GM08714 (cell line): ENCODE measurements around the gene SLC7A14.

ENCODE experiments used
- H3K4me3 ChIP-seq: fragments of 200-500 bp; sonication (Bioruptor generic); 2 replicates; pipeline ENCODE4 v1.5.1; 2014; ENCODE audit warnings: mild to moderate bottlenecking, low read length, inconsistent platforms
- ZNF274 ChIP-seq: IDR thresholded peaks from 2 replicates; pipeline ENCODE4 v1.6.1; 2012; ENCODE audit warnings: mild to moderate bottlenecking, low read depth, low read length

The SLC7A14 gene

GRCh38 chr3:170486398-170486797 is 99.5 kb downstream of the SLC7A14 start:
- no peak for TF ChIP-seq ZNF274
- no peak overlapping the region for H3K4me3 ChIP-seq

GRCh38 chr3:170485696-170486095 is 100.2 kb downstream of the SLC7A14 start:
- no peak for TF ChIP-seq ZNF274
- H3K4me3 ChIP-seq = no peak overlapping the region

- no peak for TF ChIP-seq ZNF274
- no peak overlapping the region for H3K4me3 ChIP-seq
Measured at GRCh38 chr3:170485294-170485693, 100.6 kb downstream of the SLC7A14 start.

GRCh38 chr3:170484869-170485268 is 101.0 kb downstream of the SLC7A14 start:
- TF ChIP-seq ZNF274 = no peak
- no peak overlapping the region for H3K4me3 ChIP-seq

GRCh38 chr3:170483485-170484262 is 102.2 kb downstream of the SLC7A14 start:
- TF ChIP-seq ZNF274 = no peak
- H3K4me3 ChIP-seq = no peak overlapping the region

GRCh38 chr3:170482199-170482598 is 103.7 kb downstream of the SLC7A14 start:
- H3K4me3 ChIP-seq = no peak overlapping the region
- no peak for TF ChIP-seq ZNF274

GRCh38 chr3:170480111-170480510 is 105.8 kb downstream of the SLC7A14 start:
- no peak for TF ChIP-seq ZNF274
- no peak overlapping the region for H3K4me3 ChIP-seq

GRCh38 chr3:170477395-170477794 is 108.5 kb downstream of the SLC7A14 start:
- no peak overlapping the region for H3K4me3 ChIP-seq
- no peak for TF ChIP-seq ZNF274

GRCh38 chr3:170476291-170476690 is 109.6 kb downstream of the SLC7A14 start:
- no peak for TF ChIP-seq ZNF274

GRCh38 chr3:170475092-170475685 is 110.7 kb downstream of the SLC7A14 start:
- no peak overlapping the region for H3K4me3 ChIP-seq
- TF ChIP-seq ZNF274 = no peak

More at GRCh38 chr3:170476291-170476690, 109.6 kb downstream of the SLC7A14 start:
- no peak overlapping the region for H3K4me3 ChIP-seq

- no peak overlapping the region for H3K4me3 ChIP-seq
- TF ChIP-seq ZNF274 = no peak
Measured at GRCh38 chr3:170473358-170473757, 112.5 kb downstream of the SLC7A14 start.

- no peak overlapping the region for H3K4me3 ChIP-seq
- TF ChIP-seq ZNF274 = no peak
Measured at GRCh38 chr3:170471149-170471548, 114.7 kb downstream of the SLC7A14 start.

- H3K4me3 ChIP-seq = no peak overlapping the region
- no peak for TF ChIP-seq ZNF274
Measured at GRCh38 chr3:170470063-170471016, 115.5 kb downstream of the SLC7A14 start.

GRCh38 chr3:170469151-170470062 is 116.5 kb downstream of the SLC7A14 start:
- no peak overlapping the region for H3K4me3 ChIP-seq
- no peak for TF ChIP-seq ZNF274
